SU-DHL-6 (cell line): ENCODE results near the gene KRT77.

Experiments used
- H2AFZ ChIP-seq: fragments of 200-600 bp; sonication (generic); 2 replicates; pipeline ENCODE4 v1.6.1; 2014; ENCODE audit warnings: low read depth, mild to moderate bottlenecking, moderate library complexity, mixed read lengths, antibody characterized with exemption, low read length; ENCODE audit not compliant: severe bottlenecking
- H3F3A ChIP-seq: fragments of 200-600 bp; shearing (Covaris generic); 2 replicates; pipeline ENCODE4 v1.6.0; 2016; ENCODE audit warnings: antibody characterized with exemption, mild to moderate bottlenecking; ENCODE audit not compliant: insufficient read depth
- H3K27ac ChIP-seq: fragments of 200-600 bp; sonication (generic); 2 replicates; pipeline ENCODE4 v1.5.1; 2016; ENCODE audit warnings: low read depth, mild to moderate bottlenecking, low read length, moderate library complexity, mixed read lengths
- H3K27me3 ChIP-seq: fragments of 200-600 bp; sonication (generic), shearing (Covaris generic); 2 replicates; pipeline ENCODE4 v1.6.0; 2014; ENCODE audit warnings: mild to moderate bottlenecking, low read length
- H3K36me3 ChIP-seq: fragments of 200-600 bp; sonication (generic); 2 replicates; pipeline ENCODE4 v1.6.1; 2014; ENCODE audit warnings: mild to moderate bottlenecking, low read length, mixed read lengths
- H3K4me2 ChIP-seq: fragments of 300-600, 200-600 bp; shearing (Covaris generic), sonication (generic); 2 replicates; pipeline ENCODE4 v1.6.0; 2014; ENCODE audit warnings: low read length, low read depth, mild to moderate bottlenecking; ENCODE audit not compliant: poor library complexity, severe bottlenecking
- H3K4me3 ChIP-seq: fragments of 200-600 bp; sonication (generic); 2 replicates; pipeline ENCODE4 v1.5.1; 2014; ENCODE audit warnings: antibody characterized with exemption, low read length, mild to moderate bottlenecking, mixed read lengths; ENCODE audit not compliant: insufficient read depth, poor library complexity, severe bottlenecking
- H3K79me2 ChIP-seq: fragments of 200-600 bp; sonication (generic); 2 replicates; pipeline ENCODE4 v1.6.1; 2014; ENCODE audit warnings: mild to moderate bottlenecking, low read length, moderate library complexity; ENCODE audit not compliant: insufficient read depth
- H3K9ac ChIP-seq: fragments of 200-600 bp; sonication (generic); 2 replicates; pipeline ENCODE4 v1.7.0; 2014; ENCODE audit warnings: mild to moderate bottlenecking, low read length
- H3K9me2 ChIP-seq: fragments of 200-600 bp; sonication (generic); replicated peaks from 2 replicates; pipeline ENCODE4 v1.6.1; 2014; ENCODE audit warnings: low read length; ENCODE audit not compliant: insufficient read depth
- H3K9me3 ChIP-seq: fragments of 200-600 bp; sonication (generic); 2 replicates; pipeline ENCODE4 v1.6.1; 2014; ENCODE audit warnings: low read length, mixed read lengths; ENCODE audit not compliant: insufficient read depth
- H4K20me1 ChIP-seq: fragments of 200-600 bp; sonication (generic); 2 replicates; pipeline ENCODE4 v1.6.1; 2014; ENCODE audit warnings: low read depth, mild to moderate bottlenecking, antibody characterized with exemption, low read length, moderate library complexity, mixed read lengths
- EZH2phosphoT487 ChIP-seq: fragments of 200-600 bp; sonication (generic), shearing (Covaris generic); conservative IDR thresholded peaks from 2 replicates; pipeline ENCODE4 v1.6.1; 2018; ENCODE audit warnings: mild to moderate bottlenecking, antibody characterized with exemption, low read length, moderate library complexity, mixed read lengths
- TF ChIP-seq, protein P1 (sequence below): fragments of 200-600 bp; sonication (generic); IDR thresholded peaks from one replicate; pipeline ENCODE4 v1.5.1; 2017; ENCODE audit warnings: antibody characterized with exemption, mild to moderate bottlenecking, low read length, moderate library complexity; ENCODE audit not compliant: insufficient read depth, poor library complexity, severe bottlenecking

Gene KRT77

DNA sequence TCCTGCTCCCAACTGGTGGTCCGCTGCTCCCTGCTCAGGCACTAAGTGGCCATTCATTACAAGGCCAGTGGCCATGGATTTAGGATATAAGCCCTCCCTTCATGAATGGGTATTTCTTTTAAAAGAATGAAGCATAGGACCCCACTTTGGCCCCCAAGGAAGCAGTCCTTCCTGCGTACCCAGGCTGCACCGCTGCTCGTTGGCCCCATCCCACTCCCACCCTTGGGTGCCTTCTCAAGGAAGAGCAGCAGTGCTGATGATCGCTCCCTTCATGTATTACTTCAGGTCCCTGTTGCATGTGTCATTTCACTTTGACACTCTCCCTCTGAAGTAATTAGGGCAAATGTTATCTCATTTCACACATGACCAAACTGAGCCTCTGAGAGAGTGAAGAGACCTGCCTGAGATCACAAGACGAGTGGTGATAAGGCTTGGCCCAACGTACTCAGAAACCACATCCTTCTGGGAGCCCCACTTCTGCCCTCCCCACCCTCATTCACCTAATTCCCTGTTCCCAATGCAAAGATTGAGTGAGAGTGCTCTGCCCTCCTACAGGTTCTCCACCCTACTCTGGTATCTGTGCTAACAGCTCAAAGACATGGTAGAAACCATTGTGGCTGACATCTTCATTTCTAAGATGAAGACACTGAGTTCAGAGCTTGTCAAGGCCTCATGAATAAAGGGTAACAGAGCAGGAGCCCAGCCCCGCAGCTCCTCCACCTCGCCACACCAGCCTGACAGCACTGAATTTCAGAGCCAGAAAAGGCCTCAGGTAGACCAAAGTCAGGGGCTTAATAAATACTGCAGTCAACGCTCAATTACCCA, 41.0 kb downstream of the KRT77 start:
- Histone ChIP-seq H3K9me3 (no peaks in the 10 kb centered on the region), H3K27me3 (no peaks in the 10 kb centered on the region), H3K9me2 (no peaks in the 10 kb centered on the region), H4K20me1 (no peaks in the 10 kb centered on the region), H3K27ac (no peak overlapping the region), H3K4me2 (no peak overlapping the region), H3K36me3 (no peaks in the 10 kb centered on the region), H3K79me2 (no peaks in the 10 kb centered on the region), H3K4me3 (no peak overlapping the region), H3K9ac (no peak overlapping the region), H3F3A (no peaks in the 10 kb centered on the region), H2AFZ (no peak overlapping the region)
- TF ChIP-seq EZH2phosphoT487 = no peak
- TF ChIP-seq, protein P1, sequence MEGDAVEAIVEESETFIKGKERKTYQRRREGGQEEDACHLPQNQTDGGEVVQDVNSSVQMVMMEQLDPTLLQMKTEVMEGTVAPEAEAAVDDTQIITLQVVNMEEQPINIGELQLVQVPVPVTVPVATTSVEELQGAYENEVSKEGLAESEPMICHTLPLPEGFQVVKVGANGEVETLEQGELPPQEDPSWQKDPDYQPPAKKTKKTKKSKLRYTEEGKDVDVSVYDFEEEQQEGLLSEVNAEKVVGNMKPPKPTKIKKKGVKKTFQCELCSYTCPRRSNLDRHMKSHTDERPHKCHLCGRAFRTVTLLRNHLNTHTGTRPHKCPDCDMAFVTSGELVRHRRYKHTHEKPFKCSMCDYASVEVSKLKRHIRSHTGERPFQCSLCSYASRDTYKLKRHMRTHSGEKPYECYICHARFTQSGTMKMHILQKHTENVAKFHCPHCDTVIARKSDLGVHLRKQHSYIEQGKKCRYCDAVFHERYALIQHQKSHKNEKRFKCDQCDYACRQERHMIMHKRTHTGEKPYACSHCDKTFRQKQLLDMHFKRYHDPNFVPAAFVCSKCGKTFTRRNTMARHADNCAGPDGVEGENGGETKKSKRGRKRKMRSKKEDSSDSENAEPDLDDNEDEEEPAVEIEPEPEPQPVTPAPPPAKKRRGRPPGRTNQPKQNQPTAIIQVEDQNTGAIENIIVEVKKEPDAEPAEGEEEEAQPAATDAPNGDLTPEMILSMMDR = no peak

DNA sequence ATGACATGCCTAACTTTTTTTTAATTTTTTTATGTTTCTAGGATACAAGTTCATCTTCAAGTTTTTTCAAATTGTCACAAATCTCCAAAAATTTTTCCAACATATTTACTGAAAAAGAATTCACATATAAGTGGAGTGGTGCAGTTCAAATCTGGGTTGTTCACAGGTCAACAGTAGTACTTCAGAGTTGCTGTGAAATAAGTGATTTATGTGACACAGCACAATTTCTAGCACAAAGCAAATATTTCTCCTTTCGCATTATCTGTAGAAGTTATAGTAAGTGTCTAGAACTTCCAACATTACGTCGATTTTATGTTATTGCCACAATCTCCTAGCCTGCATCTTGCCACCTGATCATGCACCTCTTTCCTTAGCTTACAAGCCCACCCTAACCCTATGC, 41.7 kb downstream of the KRT77 start:
- no peaks in the 10 kb centered on the region for H3K27me3 ChIP-seq
- no peaks in the 10 kb centered on the region for H3K79me2 ChIP-seq
- H3F3A ChIP-seq = no peaks in the 10 kb centered on the region
- no peaks in the 10 kb centered on the region for H3K9me3 ChIP-seq
- H3K9me2 ChIP-seq = no peaks in the 10 kb centered on the region
- no peak overlapping the region for H3K9ac ChIP-seq
- no peak overlapping the region for H3K27ac ChIP-seq
- no peak overlapping the region for H3K4me2 ChIP-seq
- H4K20me1 ChIP-seq = no peaks in the 10 kb centered on the region
- TF ChIP-seq, protein P1 = no peak
- no peak for TF ChIP-seq EZH2phosphoT487
- H3K36me3 ChIP-seq = no peaks in the 10 kb centered on the region
- H2AFZ ChIP-seq = no peak overlapping the region
- no peak overlapping the region for H3K4me3 ChIP-seq

DNA sequence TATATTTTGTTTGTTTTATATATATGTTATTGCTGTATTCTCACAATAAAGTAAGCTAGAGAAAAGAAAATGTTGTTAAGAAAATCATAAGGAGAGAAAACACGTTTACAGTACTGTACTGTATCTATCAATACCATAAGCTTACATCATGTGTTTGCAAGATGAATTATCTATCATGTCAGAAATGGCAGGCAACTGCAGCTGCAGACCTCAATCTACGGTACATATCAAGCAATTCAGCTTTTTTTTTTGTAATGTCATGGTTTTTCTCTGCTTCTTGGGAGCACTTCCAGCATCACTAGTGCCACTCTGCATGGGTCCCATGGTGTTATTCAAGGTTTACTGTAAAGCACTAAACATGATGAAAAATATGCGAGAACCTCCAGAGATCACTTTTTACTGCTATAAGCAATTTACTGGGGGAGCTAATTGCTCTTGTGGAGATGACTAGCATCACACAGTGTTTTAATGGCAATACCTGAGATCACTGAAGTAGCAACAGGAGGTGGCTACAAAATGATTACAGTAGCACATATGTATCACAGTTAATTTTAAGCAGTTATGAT, 42.3 kb downstream of the KRT77 start:
- H3K79me2 ChIP-seq = no peaks in the 10 kb centered on the region
- no peak overlapping the region for H3K9ac ChIP-seq
- H3K9me3 ChIP-seq = no peaks in the 10 kb centered on the region
- no peak for TF ChIP-seq EZH2phosphoT487
- TF ChIP-seq, protein P1 = no peak
- H4K20me1 ChIP-seq = no peaks in the 10 kb centered on the region
- no peak overlapping the region for H3K27ac ChIP-seq
- H3K9me2 ChIP-seq = no peaks in the 10 kb centered on the region
- no peak overlapping the region for H2AFZ ChIP-seq
- H3K36me3 ChIP-seq = no peaks in the 10 kb centered on the region
- no peak overlapping the region for H3K4me3 ChIP-seq
- H3K4me2 ChIP-seq = no peak overlapping the region
- H3F3A ChIP-seq = no peaks in the 10 kb centered on the region
- no peaks in the 10 kb centered on the region for H3K27me3 ChIP-seq
